ENCODE measurements around the gene PEX7. TPM values are rescaled to one million over a fixed set of nuclear protein-coding genes. Genes with fewer than 3 reads are reported as not detected.

Gene PEX7
- total and polyA plus RNA-seq, 2 experiments from 2014 or later, result 11.8 to 13.5 TPM

GRCh38 chr6:136788069-136788902 is 34.1 kb upstream of the PEX7 start:
- TF ChIP-seq, protein P1, sequence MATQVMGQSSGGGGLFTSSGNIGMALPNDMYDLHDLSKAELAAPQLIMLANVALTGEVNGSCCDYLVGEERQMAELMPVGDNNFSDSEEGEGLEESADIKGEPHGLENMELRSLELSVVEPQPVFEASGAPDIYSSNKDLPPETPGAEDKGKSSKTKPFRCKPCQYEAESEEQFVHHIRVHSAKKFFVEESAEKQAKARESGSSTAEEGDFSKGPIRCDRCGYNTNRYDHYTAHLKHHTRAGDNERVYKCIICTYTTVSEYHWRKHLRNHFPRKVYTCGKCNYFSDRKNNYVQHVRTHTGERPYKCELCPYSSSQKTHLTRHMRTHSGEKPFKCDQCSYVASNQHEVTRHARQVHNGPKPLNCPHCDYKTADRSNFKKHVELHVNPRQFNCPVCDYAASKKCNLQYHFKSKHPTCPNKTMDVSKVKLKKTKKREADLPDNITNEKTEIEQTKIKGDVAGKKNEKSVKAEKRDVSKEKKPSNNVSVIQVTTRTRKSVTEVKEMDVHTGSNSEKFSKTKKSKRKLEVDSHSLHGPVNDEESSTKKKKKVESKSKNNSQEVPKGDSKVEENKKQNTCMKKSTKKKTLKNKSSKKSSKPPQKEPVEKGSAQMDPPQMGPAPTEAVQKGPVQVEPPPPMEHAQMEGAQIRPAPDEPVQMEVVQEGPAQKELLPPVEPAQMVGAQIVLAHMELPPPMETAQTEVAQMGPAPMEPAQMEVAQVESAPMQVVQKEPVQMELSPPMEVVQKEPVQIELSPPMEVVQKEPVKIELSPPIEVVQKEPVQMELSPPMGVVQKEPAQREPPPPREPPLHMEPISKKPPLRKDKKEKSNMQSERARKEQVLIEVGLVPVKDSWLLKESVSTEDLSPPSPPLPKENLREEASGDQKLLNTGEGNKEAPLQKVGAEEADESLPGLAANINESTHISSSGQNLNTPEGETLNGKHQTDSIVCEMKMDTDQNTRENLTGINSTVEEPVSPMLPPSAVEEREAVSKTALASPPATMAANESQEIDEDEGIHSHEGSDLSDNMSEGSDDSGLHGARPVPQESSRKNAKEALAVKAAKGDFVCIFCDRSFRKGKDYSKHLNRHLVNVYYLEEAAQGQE (IDR thresholded peaks at IDR 0.05; ENCODE audit: unreplicated experiment), result no peak
- no peak for TF ChIP-seq ETS1 (IDR thresholded peaks at IDR 0.05)
- no peak for TF ChIP-seq NANOG (IDR thresholded peaks at IDR 0.05; ENCODE audit: borderline replicate concordance)
- no peak for TF ChIP-seq ZNF331 (CRISPR knock-in tag; IDR thresholded peaks at IDR 0.05; ENCODE audit: low read depth)
- TF ChIP-seq JUNB (IDR thresholded peaks at IDR 0.05; ENCODE audit: unreplicated experiment), result no peak
- TF ChIP-seq, protein P2, sequence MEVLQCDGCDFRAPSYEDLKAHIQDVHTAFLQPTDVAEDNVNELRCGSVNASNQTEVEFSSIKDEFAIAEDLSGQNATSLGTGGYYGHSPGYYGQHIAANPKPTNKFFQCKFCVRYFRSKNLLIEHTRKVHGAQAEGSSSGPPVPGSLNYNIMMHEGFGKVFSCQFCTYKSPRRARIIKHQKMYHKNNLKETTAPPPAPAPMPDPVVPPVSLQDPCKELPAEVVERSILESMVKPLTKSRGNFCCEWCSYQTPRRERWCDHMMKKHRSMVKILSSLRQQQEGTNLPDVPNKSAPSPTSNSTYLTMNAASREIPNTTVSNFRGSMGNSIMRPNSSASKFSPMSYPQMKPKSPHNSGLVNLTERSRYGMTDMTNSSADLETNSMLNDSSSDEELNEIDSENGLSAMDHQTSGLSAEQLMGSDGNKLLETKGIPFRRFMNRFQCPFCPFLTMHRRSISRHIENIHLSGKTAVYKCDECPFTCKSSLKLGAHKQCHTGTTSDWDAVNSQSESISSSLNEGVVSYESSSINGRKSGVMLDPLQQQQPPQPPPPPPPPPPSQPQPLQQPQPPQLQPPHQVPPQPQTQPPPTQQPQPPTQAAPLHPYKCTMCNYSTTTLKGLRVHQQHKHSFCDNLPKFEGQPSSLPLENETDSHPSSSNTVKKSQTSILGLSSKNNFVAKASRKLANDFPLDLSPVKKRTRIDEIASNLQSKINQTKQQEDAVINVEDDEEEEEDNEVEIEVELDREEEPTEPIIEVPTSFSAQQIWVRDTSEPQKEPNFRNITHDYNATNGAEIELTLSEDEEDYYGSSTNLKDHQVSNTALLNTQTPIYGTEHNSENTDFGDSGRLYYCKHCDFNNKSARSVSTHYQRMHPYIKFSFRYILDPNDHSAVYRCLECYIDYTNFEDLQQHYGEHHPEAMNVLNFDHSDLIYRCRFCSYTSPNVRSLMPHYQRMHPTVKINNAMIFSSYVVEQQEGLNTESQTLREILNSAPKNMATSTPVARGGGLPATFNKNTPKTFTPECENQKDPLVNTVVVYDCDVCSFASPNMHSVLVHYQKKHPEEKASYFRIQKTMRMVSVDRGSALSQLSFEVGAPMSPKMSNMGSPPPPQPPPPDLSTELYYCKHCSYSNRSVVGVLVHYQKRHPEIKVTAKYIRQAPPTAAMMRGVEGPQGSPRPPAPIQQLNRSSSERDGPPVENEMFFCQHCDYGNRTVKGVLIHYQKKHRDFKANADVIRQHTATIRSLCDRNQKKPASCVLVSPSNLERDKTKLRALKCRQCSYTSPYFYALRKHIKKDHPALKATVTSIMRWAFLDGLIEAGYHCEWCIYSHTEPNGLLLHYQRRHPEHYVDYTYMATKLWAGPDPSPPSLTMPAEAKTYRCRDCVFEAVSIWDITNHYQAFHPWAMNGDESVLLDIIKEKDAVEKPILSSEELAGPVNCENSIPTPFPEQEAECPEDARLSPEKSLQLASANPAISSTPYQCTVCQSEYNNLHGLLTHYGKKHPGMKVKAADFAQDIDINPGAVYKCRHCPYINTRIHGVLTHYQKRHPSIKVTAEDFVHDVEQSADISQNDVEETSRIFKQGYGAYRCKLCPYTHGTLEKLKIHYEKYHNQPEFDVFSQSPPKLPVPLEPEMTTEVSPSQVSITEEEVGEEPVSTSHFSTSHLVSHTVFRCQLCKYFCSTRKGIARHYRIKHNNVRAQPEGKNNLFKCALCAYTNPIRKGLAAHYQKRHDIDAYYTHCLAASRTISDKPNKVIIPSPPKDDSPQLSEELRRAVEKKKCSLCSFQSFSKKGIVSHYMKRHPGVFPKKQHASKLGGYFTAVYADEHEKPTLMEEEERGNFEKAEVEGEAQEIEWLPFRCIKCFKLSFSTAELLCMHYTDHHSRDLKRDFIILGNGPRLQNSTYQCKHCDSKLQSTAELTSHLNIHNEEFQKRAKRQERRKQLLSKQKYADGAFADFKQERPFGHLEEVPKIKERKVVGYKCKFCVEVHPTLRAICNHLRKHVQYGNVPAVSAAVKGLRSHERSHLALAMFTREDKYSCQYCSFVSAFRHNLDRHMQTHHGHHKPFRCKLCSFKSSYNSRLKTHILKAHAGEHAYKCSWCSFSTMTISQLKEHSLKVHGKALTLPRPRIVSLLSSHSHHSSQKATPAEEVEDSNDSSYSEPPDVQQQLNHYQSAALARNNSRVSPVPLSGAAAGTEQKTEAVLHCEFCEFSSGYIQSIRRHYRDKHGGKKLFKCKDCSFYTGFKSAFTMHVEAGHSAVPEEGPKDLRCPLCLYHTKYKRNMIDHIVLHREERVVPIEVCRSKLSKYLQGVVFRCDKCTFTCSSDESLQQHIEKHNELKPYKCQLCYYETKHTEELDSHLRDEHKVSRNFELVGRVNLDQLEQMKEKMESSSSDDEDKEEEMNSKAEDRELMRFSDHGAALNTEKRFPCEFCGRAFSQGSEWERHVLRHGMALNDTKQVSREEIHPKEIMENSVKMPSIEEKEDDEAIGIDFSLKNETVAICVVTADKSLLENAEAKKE (CRISPR knock-in tag; IDR thresholded peaks at IDR 0.05), result no peak
- no peak for TF ChIP-seq CTCF (conservative IDR thresholded peaks at IDR 0.05; ENCODE audit: low read depth in 2 of 2)
- no peak for TF ChIP-seq STAT1 (IDR thresholded peaks at IDR 0.05; ENCODE audit: unreplicated experiment)
- TF ChIP-seq CREB1 (CRISPR knock-in tag; IDR thresholded peaks at IDR 0.05; ENCODE audit: low read depth), result no peak
- no peak for TF ChIP-seq ZNF114 (CRISPR knock-in tag; IDR thresholded peaks at IDR 0.05)
- no peak for TF ChIP-seq EZH2 (IDR thresholded peaks at IDR 0.05; ENCODE audit: low read depth, unreplicated experiment)
- TF ChIP-seq EZH2phosphoT487 (IDR thresholded peaks at IDR 0.05; ENCODE audit: unreplicated experiment), result no peak
- no peak for TF ChIP-seq POLR2AphosphoS5 (IDR thresholded peaks at IDR 0.05; ENCODE audit: low read depth)
- Mint-ChIP-seq H3K4me3 (no peak overlapping the region), H3K9me3 (no peaks in the 10 kb centered on the region; the same call in 2 of the 3 replicates), H3K36me3 (ENCODE audit: low read depth) (no peaks in the 10 kb centered on the region; the same call in 2 of the 3 replicates), H3K27ac (no peak overlapping the region), H3K4me1 (peaks cover 9% of the 10 kb centered on the region; the same call in 2 of the 3 replicates), H3K27me3 (ENCODE audit: insufficient read depth, low read depth, poor library complexity) (peaks cover 24% of the 10 kb centered on the region)
- Histone ChIP-seq H3K27me3 (ENCODE audit: insufficient read depth) (peaks cover 42% of the 10 kb centered on the region), H3K4me1 (ENCODE audit: insufficient read depth) (0 out of 2 replicates have a peak, but pooled peaks cover 6% of the 10 kb centered on the region), H3K4me2 (no peak overlapping the region), H3K36me3 (ENCODE audit: insufficient read depth) (no peaks in the 10 kb centered on the region), H3K9me2 (ENCODE audit: insufficient read depth) (no peaks in the 10 kb centered on the region), H3K79me2 (replicated peaks; ENCODE audit: insufficient read depth) (no peaks in the 10 kb centered on the region), H3K4me3 (no peak overlapping the region), H2AFZ (no peak overlapping the region), H3K27ac (ENCODE audit: low read depth) (no peak overlapping the region), H3F3A (replicated peaks; ENCODE audit: low read depth) (0 out of 2 replicates have a peak, but pooled peaks cover 3% of the 10 kb centered on the region), H4K20me1 (replicated peaks; ENCODE audit: insufficient read depth) (no peaks in the 10 kb centered on the region)
- DNase-seq (ENCODE audit: low spot score) (no peak), ATAC-seq (no peak)
